Astrocyte of the spinal cord (primary cell): Measurements from ENCODE around the gene WDR46.

ENCODE experiments used
- DNase-seq: peaks from one replicate; pipeline ENCODE4 v3.0.0; 2011; ENCODE audit warnings: low read depth, low spot score
- H3K4me3 ChIP-seq: 2 replicates; pipeline ENCODE4 v1.5.1; 2011; ENCODE audit warnings: low read depth, mild to moderate bottlenecking, low read length, moderate library complexity
- in situ Hi-C: cut with HindIII; loops from 2 replicates; pipeline ENCODE4 v1.10.0; 2017; ENCODE audit warnings: low sequenced_read_pairs
- TF ChIP-seq, protein P1 (sequence below): IDR thresholded peaks from 2 replicates; pipeline ENCODE4 v1.5.1; 2012; ENCODE audit warnings: low read depth, mild to moderate bottlenecking, low read length, inconsistent platforms

WDR46 gene

DNA sequence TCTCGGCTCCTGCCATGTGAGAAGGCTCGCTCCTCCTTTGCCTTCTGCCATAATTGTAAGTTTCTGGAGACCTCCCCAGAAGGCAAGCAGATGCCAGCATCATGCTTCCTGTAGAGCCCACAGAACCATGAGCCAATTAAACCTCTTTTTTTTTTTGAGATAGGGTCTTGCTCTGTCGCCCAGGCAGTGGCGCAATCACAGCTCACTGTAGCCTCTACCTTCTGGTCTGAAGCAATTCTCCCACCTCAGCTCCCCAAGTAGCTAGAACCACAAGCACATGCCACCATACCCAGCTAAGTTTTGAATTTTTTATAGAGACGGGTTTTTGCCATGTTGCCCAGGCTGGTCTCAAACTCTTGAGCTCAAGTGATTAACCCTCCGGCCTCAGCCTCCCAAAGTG, 52.2 kb downstream of the WDR46 start:
- TF ChIP-seq, protein P1, sequence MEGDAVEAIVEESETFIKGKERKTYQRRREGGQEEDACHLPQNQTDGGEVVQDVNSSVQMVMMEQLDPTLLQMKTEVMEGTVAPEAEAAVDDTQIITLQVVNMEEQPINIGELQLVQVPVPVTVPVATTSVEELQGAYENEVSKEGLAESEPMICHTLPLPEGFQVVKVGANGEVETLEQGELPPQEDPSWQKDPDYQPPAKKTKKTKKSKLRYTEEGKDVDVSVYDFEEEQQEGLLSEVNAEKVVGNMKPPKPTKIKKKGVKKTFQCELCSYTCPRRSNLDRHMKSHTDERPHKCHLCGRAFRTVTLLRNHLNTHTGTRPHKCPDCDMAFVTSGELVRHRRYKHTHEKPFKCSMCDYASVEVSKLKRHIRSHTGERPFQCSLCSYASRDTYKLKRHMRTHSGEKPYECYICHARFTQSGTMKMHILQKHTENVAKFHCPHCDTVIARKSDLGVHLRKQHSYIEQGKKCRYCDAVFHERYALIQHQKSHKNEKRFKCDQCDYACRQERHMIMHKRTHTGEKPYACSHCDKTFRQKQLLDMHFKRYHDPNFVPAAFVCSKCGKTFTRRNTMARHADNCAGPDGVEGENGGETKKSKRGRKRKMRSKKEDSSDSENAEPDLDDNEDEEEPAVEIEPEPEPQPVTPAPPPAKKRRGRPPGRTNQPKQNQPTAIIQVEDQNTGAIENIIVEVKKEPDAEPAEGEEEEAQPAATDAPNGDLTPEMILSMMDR, result no peak
- in situ Hi-C loops, result no loop called here
- H3K4me3 ChIP-seq, result no peak overlapping the region
- DNase-seq, result no peak

DNA sequence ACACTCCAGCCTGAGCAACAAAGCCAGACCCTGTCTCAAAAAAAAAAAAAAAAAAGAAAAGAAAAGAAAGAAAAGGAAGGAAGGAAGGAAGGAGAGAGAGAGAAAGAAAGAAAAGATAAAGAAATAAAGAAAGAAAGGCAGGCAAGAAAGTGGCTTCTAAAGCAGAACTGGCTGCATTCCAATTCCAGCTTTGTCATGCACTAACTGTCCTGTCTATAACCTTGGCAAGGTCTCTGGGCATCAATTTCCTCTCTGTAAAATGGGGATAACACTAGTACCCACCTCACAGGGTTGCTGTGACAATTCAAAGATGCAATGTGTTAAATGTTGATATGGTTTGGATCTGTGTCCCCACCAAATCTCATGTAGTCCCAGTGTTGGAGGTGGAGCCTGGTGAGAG, 52.7 kb downstream of the WDR46 start:
- TF ChIP-seq, protein P1, result no peak
- no peak overlapping the region for H3K4me3 ChIP-seq
- no peak for DNase-seq
- in situ Hi-C loops, result no loop called here

DNA sequence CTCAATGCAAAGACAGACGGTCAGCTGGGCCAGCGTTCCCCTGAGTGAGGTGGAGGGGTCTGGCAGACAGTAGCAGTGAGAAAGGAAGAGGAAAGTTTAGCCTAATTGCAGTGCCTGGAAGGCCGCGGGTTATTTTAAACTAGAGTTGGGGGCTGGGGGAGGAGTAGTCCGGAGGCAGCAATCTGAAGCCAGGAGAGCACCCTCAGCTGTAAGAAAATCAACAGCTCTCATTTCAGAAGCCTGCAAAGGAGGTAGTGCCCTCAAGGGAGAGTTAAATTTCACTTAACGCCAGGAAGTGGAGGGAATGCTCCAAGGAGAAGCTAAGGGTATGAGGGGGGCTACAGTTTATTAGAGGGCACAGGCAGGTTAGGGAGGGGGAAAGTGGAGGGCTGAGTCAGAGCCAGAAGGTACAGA, 53.8 kb downstream of the WDR46 start:
- H3K4me3 ChIP-seq, result no peak overlapping the region
- DNase-seq, result no peak
- in situ Hi-C loops, result no loop called here
- TF ChIP-seq, protein P1, result no peak
